ENCODE data around the gene BICD1. TPM values are rescaled to one million over a fixed set of nuclear protein-coding genes. Genes with fewer than 3 reads are reported as not detected.

Gene BICD1
- total and polyA plus RNA-seq, 2 donors (not counting 1 experiment from before 2014, with no cell fraction given): 15.2 to 93.5 TPM

- DNase-seq: no peak
- ChIA-PET CTCF (no interaction called here), POLR2A (no interaction called here)
- H3K4me3 ChIP-seq (ENCODE audit: control extremely low read depth in 1 of 5, extremely low read depth in 1 of 5, insufficient read depth in 1 of 5, low read depth in 2 of 5, low read length in 4 of 5): no peak overlapping the region
- Mint-ChIP-seq H3K4me1 (no peaks in the 10 kb centered on the region), H3K27ac (no peak overlapping the region), H3K27me3 (no peaks in the 10 kb centered on the region), H3K9me3 (ENCODE audit: insufficient read depth) (no peaks in the 10 kb centered on the region), H3K4me3 (no peak overlapping the region)
- intact Hi-C loops (cut with micrococcal nuclease): no loop called here
- H2AFZ ChIP-seq (ENCODE audit: insufficient read depth, low read depth, low read length, poor library complexity, severe bottlenecking): no peak overlapping the region
- no peaks in the 10 kb centered on the region for H3K36me3 ChIP-seq (replicated peaks in 1 of 2; ENCODE audit: control extremely low read depth in 1 of 2, control insufficient read depth in 1 of 2, extremely low read depth in 1 of 2, insufficient read depth in 2 of 2, low read length in 1 of 2)
- TF ChIP-seq CTCF (IDR thresholded peaks at IDR 0.05) (no peak), EZH2 (IDR thresholded peaks at IDR 0.05; ENCODE audit: borderline replicate concordance, insufficient read depth, low read depth, low read length, poor library complexity, severe bottlenecking) (no peak)
- H3K9ac ChIP-seq (ENCODE audit: low read length): no peak overlapping the region
- no CpG with 5 or more reads among the region's 2 CpGs for WGBS (ENCODE audit: insufficient coverage)
- H3K79me2 ChIP-seq (ENCODE audit: control insufficient read depth, insufficient read depth, low read length): no peaks in the 10 kb centered on the region
- H4K20me1 ChIP-seq (ENCODE audit: control insufficient read depth, insufficient read depth, low read length, poor library complexity, severe bottlenecking): no peaks in the 10 kb centered on the region
- H3K4me2 ChIP-seq (replicated peaks; ENCODE audit: low read depth, low read length, poor library complexity, severe bottlenecking): no peak overlapping the region
- no peaks in the 10 kb centered on the region for H3K4me1 ChIP-seq (ENCODE audit: control insufficient read depth in 2 of 2, insufficient read depth in 2 of 2, low read length in 2 of 2)
- no peaks in the 10 kb centered on the region for H3K27me3 ChIP-seq (replicated peaks in 1 of 4; ENCODE audit: control extremely low read depth in 1 of 4, control insufficient read depth in 3 of 4, insufficient read depth in 4 of 4, low read length in 3 of 4)
- no peak for ATAC-seq (ENCODE audit: low read depth)
- H3K27ac ChIP-seq (ENCODE audit: low read length in 2 of 2): no peak overlapping the region
- peaks cover 0 to 2% (median 0%) of the 10 kb centered on the region in 3 donors for H3K9me3 ChIP-seq (ENCODE audit: control extremely low read depth in 1 of 3, control insufficient read depth in 2 of 3, insufficient read depth in 1 of 3, low read length in 2 of 3)
These were observed 56.9 kb downstream of the BICD1 start for GRCh38 chr12:32163596-32163995.

DNA sequence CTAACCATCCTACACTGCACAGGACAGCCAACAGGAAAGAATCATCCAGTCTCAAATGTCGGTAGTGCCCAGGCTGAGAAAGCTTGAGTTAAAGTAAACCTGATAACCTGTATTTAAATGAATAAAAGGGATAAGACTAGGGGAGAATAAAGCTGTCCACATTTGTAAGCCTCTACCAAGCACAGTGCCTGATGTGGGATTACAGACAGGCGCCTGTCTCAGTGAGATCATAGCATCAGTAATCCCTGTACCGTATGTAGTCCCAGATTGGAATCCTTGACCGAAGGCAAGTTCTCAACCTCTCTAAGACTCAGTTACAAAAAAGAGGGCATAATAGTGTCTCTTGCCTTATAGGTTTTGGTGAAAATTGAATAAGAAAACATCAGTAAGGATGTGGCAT, 59.9 kb downstream of the BICD1 start:
- Mint-ChIP-seq H3K27me3 (no peaks in the 10 kb centered on the region), H3K27ac (no peak overlapping the region), H3K4me1 (peaks cover 6% of the 10 kb centered on the region), H3K9me3 (ENCODE audit: insufficient read depth) (no peaks in the 10 kb centered on the region), H3K4me3 (no peak overlapping the region)
- TF ChIP-seq EZH2 (IDR thresholded peaks at IDR 0.05; ENCODE audit: borderline replicate concordance, insufficient read depth, low read depth, low read length, poor library complexity, severe bottlenecking): no peak
- no peak for TF ChIP-seq CTCF (IDR thresholded peaks at IDR 0.05)
- H3K27me3 ChIP-seq (replicated peaks in 1 of 4; ENCODE audit: control extremely low read depth in 1 of 4, control insufficient read depth in 3 of 4, insufficient read depth in 4 of 4, low read length in 3 of 4): no peaks in the 10 kb centered on the region
- ATAC-seq (ENCODE audit: low read depth) (no peak), DNase-seq (no peak)
- no peak overlapping the region for H2AFZ ChIP-seq (ENCODE audit: insufficient read depth, low read depth, low read length, poor library complexity, severe bottlenecking)
- intact Hi-C loops (cut with micrococcal nuclease): no loop called here
- WGBS (ENCODE audit: insufficient coverage): 100% methylated on average over 1 of the region's 4 CpGs
- ChIA-PET CTCF (no interaction called here), POLR2A (interaction anchor here (0.6 kb wide), 1 partner anchor 99 kb away, joined by 4 read pairs; no protein-coding TSS in a partner anchor)
- no peaks in the 10 kb centered on the region for H3K36me3 ChIP-seq (replicated peaks in 1 of 2; ENCODE audit: control extremely low read depth in 1 of 2, control insufficient read depth in 1 of 2, extremely low read depth in 1 of 2, insufficient read depth in 2 of 2, low read length in 1 of 2)
- H3K9ac ChIP-seq (ENCODE audit: low read length): no peak overlapping the region
- no peaks in the 10 kb centered on the region for H3K4me1 ChIP-seq (ENCODE audit: control insufficient read depth in 2 of 2, insufficient read depth in 2 of 2, low read length in 2 of 2)
- peaks cover 0 to 2% (median 0%) of the 10 kb centered on the region in 3 donors for H3K9me3 ChIP-seq (ENCODE audit: control extremely low read depth in 1 of 3, control insufficient read depth in 2 of 3, insufficient read depth in 1 of 3, low read length in 2 of 3)
- no peak overlapping the region for H3K4me3 ChIP-seq (ENCODE audit: control extremely low read depth in 1 of 5, extremely low read depth in 1 of 5, insufficient read depth in 1 of 5, low read depth in 2 of 5, low read length in 4 of 5)
- no peaks in the 10 kb centered on the region for H3K79me2 ChIP-seq (ENCODE audit: control insufficient read depth, insufficient read depth, low read length)
- no peak overlapping the region for H3K27ac ChIP-seq (ENCODE audit: low read length in 2 of 2)
- no peaks in the 10 kb centered on the region for H4K20me1 ChIP-seq (ENCODE audit: control insufficient read depth, insufficient read depth, low read length, poor library complexity, severe bottlenecking)
- no peak overlapping the region for H3K4me2 ChIP-seq (replicated peaks; ENCODE audit: low read depth, low read length, poor library complexity, severe bottlenecking)
